GM12878 (cell line): Measurements from ENCODE around the gene UST. TPM values are rescaled to one million over a fixed set of nuclear protein-coding genes. Genes with fewer than 3 reads are reported as not detected.
A peak's percentile ranks its signal among the peaks of the same experiment; 100 is the strongest.

ENCODE experiments used
- CBX5 ChIP-seq: sonication (generic); IDR thresholded peaks from 2 replicates; pipeline ENCODE4 v1.6.1; 2016; ENCODE audit warnings: low read depth, moderate library complexity, mild to moderate bottlenecking, inconsistent platforms
- EED ChIP-seq: sonication (generic); IDR thresholded peaks from 2 replicates; pipeline ENCODE4 v1.6.1; 2016; ENCODE audit warnings: antibody characterized with exemption, low read depth
- JUNB ChIP-seq: IDR thresholded peaks from 2 replicates; pipeline ENCODE4 v1.6.1; 2016; ENCODE audit warnings: antibody characterized with exemption, mild to moderate bottlenecking
- LARP7 ChIP-seq: fragments of 450-650 bp; IDR thresholded peaks from 2 replicates; pipeline ENCODE4 v1.6.1; 2017; ENCODE audit warnings: mild to moderate bottlenecking
- MXI1 ChIP-seq: fragments of 150-350 bp; IDR thresholded peaks from 2 replicates; pipeline ENCODE4 v1.6.1; 2011; ENCODE audit warnings: low read depth, mild to moderate bottlenecking, inconsistent platforms, low read length, improper control_type of control experiment
- PAX5 ChIP-seq: IDR thresholded peaks from 2 replicates; pipeline ENCODE4 v1.6.1; 2011; ENCODE audit warnings: low read depth, low read length, borderline replicate concordance
- POLR2AphosphoS2 ChIP-seq: IDR thresholded peaks from 2 replicates; pipeline ENCODE4 v1.6.1; 2011; ENCODE audit warnings: low read depth, mild to moderate bottlenecking, low read length, improper control_type of control experiment, moderate library complexity
- POU2F2 ChIP-seq: IDR thresholded peaks from 3 replicates; pipeline ENCODE4 v1.6.1; 2011; ENCODE audit warnings: low read depth, mild to moderate bottlenecking, low read length, borderline replicate concordance
- STAT1 ChIP-seq: fragments of 450-650 bp; conservative IDR thresholded peaks from 2 replicates; pipeline ENCODE4 v1.6.1; 2014; ENCODE audit warnings: antibody characterized with exemption, mild to moderate bottlenecking
- ZNF24 ChIP-seq: fragments of 450-650 bp; IDR thresholded peaks from 2 replicates; pipeline ENCODE4 v1.6.1; 2017; ENCODE audit warnings: antibody characterized with exemption, mild to moderate bottlenecking
- polyA plus RNA-seq, 11 experiments: library from polyadenylated mRNA; depleted of rRNA in 4 of 11; unstranded in 6 of 11; stranded (reverse) in 5 of 11; fragments of >200 nt; fragmentation: Nextera tagmentation in 4 of 11; fragmentation: Illumina TruSeq in 1 of 11; extraction: Ambion mirVana in 4 of 11; extraction: Trizol in 1 of 11; gene quantifications; 1 replicate in 1 of 11; 2 replicates in 10 of 11; pipeline versions ENCODE4 v1.2.1 to v1.2.3, GENCODE V29; 2011 to 2016; ENCODE audit warnings: inconsistent platforms in 2 of 11, missing spikeins in 2 of 11, low read depth in 1 of 11
- total RNA-seq, 4 experiments: library from RNA; depleted of rRNA in 3 of 4; stranded (reverse); fragments of >200 nt in 3 of 4; fragmentation: Illumina TruSeq in 1 of 4; extraction: Trizol in 1 of 4; gene quantifications; 2 replicates each; pipeline versions ENCODE4 v1.2.1 to v1.2.3, GENCODE V29; 2013 to 2021
- TF ChIP-seq, protein P1 (sequence below): fragments of 450-650 bp; IDR thresholded peaks from 2 replicates; pipeline ENCODE4 v1.6.1; 2016; ENCODE audit warnings: mild to moderate bottlenecking, moderate library complexity, borderline replicate concordance
- TF ChIP-seq, protein P2 (sequence below): IDR thresholded peaks from 2 replicates; pipeline ENCODE4 v1.6.1; 2012; ENCODE audit warnings: low read length, inconsistent platforms
- TF ChIP-seq, protein P3 (sequence below): IDR thresholded peaks from 2 replicates; pipeline ENCODE4 v1.6.1; 2011; ENCODE audit warnings: mild to moderate bottlenecking, low read depth, low read length, moderate library complexity; ENCODE audit not compliant: insufficient replicate concordance
- TF ChIP-seq, protein P4 (sequence below): IDR thresholded peaks from 2 replicates; pipeline ENCODE4 v1.6.1; 2011; ENCODE audit warnings: borderline replicate concordance, low read depth, mild to moderate bottlenecking, moderate library complexity, low read length; ENCODE audit not compliant: insufficient read depth, poor library complexity, severe bottlenecking
- TF ChIP-seq, protein P5 (sequence below): IDR thresholded peaks from 2 replicates; pipeline ENCODE4 v1.6.1; 2012; ENCODE audit warnings: low read depth, low read length, improper control_type of control experiment
- TF ChIP-seq, protein P6 (sequence below): fragments of 450-650 bp; conservative IDR thresholded peaks from 2 replicates; pipeline ENCODE4 v1.6.1; 2017; ENCODE audit warnings: mild to moderate bottlenecking, moderate library complexity

The UST gene
- total and polyA plus RNA-seq, 10 of the 15 experiments (the other 5 are each of a cell fraction or from before 2014, with no cell fraction given): 0.74 to 43.3 (median 2.2) TPM

DNA sequence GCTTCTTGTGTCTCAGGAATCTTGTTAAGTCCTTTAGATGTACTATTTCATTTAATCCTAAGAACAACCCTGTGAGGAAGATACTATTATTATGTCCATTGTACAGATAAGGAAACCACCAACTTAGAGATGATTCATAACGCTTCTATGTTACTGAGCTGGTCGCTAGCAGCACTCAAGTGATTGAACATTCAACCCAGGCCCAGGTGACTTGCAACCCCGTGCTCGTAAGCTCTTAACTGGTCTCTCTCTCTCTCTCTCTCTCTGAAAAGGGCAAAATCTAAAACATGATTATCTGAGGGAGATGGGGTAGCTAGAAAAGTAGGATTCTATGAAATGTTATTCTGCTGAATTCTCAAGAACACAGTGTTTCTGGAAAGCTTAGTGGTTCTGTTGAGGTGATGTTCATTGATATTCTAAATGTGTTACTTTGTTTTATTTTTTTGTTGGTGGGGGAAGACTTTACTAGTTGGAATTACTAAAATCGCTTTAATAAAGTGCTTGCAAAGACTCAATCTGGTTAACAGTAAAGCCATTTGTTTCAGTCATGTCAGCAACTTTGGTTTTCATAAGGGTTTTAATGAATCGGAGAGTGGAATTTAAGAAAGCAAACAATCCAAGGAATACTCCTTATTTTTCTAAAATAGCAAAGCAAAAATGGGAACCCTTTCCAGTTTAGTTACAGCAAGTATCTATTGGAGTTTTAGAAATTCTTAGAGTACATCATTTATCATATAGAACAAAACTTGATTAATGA lies 305.7 kb downstream of the UST start (continued):
- TF ChIP-seq, protein P1, sequence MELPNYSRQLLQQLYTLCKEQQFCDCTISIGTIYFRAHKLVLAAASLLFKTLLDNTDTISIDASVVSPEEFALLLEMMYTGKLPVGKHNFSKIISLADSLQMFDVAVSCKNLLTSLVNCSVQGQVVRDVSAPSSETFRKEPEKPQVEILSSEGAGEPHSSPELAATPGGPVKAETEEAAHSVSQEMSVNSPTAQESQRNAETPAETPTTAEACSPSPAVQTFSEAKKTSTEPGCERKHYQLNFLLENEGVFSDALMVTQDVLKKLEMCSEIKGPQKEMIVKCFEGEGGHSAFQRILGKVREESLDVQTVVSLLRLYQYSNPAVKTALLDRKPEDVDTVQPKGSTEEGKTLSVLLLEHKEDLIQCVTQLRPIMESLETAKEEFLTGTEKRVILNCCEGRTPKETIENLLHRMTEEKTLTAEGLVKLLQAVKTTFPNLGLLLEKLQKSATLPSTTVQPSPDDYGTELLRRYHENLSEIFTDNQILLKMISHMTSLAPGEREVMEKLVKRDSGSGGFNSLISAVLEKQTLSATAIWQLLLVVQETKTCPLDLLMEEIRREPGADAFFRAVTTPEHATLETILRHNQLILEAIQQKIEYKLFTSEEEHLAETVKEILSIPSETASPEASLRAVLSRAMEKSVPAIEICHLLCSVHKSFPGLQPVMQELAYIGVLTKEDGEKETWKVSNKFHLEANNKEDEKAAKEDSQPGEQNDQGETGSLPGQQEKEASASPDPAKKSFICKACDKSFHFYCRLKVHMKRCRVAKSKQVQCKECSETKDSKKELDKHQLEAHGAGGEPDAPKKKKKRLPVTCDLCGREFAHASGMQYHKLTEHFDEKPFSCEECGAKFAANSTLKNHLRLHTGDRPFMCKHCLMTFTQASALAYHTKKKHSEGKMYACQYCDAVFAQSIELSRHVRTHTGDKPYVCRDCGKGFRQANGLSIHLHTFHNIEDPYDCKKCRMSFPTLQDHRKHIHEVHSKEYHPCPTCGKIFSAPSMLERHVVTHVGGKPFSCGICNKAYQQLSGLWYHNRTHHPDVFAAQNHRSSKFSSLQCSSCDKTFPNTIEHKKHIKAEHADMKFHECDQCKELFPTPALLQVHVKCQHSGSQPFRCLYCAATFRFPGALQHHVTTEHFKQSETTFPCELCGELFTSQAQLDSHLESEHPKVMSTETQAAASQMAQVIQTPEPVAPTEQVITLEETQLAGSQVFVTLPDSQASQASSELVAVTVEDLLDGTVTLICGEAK: no peak
- 0 out of 2 replicates have a peak, but pooled peaks have one; percentile 26 for TF ChIP-seq EED
- no peak for TF ChIP-seq STAT1
- TF ChIP-seq CBX5: no peak
- TF ChIP-seq, protein P2, sequence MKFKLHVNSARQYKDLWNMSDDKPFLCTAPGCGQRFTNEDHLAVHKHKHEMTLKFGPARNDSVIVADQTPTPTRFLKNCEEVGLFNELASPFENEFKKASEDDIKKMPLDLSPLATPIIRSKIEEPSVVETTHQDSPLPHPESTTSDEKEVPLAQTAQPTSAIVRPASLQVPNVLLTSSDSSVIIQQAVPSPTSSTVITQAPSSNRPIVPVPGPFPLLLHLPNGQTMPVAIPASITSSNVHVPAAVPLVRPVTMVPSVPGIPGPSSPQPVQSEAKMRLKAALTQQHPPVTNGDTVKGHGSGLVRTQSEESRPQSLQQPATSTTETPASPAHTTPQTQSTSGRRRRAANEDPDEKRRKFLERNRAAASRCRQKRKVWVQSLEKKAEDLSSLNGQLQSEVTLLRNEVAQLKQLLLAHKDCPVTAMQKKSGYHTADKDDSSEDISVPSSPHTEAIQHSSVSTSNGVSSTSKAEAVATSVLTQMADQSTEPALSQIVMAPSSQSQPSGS: peak; percentile 43; the same call in 1 of the 2 replicates
- TF ChIP-seq POLR2AphosphoS2: no peak
- TF ChIP-seq, protein P3, sequence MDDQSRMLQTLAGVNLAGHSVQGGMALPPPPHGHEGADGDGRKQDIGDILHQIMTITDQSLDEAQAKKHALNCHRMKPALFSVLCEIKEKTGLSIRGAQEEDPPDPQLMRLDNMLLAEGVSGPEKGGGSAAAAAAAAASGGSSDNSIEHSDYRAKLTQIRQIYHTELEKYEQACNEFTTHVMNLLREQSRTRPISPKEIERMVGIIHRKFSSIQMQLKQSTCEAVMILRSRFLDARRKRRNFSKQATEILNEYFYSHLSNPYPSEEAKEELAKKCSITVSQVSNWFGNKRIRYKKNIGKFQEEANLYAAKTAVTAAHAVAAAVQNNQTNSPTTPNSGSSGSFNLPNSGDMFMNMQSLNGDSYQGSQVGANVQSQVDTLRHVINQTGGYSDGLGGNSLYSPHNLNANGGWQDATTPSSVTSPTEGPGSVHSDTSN: no peak
- TF ChIP-seq MXI1: peak; percentile 9; the same call in 1 of the 2 replicates
- TF ChIP-seq, protein P4, sequence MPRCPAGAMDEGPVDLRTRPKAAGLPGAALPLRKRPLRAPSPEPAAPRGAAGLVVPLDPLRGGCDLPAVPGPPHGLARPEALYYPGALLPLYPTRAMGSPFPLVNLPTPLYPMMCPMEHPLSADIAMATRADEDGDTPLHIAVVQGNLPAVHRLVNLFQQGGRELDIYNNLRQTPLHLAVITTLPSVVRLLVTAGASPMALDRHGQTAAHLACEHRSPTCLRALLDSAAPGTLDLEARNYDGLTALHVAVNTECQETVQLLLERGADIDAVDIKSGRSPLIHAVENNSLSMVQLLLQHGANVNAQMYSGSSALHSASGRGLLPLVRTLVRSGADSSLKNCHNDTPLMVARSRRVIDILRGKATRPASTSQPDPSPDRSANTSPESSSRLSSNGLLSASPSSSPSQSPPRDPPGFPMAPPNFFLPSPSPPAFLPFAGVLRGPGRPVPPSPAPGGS: no peak
- TF ChIP-seq, protein P5, sequence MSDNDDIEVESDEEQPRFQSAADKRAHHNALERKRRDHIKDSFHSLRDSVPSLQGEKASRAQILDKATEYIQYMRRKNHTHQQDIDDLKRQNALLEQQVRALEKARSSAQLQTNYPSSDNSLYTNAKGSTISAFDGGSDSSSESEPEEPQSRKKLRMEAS: no peak
- TF ChIP-seq, protein P6, sequence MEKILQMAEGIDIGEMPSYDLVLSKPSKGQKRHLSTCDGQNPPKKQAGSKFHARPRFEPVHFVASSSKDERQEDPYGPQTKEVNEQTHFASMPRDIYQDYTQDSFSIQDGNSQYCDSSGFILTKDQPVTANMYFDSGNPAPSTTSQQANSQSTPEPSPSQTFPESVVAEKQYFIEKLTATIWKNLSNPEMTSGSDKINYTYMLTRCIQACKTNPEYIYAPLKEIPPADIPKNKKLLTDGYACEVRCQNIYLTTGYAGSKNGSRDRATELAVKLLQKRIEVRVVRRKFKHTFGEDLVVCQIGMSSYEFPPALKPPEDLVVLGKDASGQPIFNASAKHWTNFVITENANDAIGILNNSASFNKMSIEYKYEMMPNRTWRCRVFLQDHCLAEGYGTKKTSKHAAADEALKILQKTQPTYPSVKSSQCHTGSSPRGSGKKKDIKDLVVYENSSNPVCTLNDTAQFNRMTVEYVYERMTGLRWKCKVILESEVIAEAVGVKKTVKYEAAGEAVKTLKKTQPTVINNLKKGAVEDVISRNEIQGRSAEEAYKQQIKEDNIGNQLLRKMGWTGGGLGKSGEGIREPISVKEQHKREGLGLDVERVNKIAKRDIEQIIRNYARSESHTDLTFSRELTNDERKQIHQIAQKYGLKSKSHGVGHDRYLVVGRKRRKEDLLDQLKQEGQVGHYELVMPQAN: no peak
- peak; percentile 48; the same call in 1 of the 2 replicates for TF ChIP-seq PAX5
- TF ChIP-seq ZNF24: peak; percentile 70
- no peak for TF ChIP-seq POU2F2
- no peak for TF ChIP-seq LARP7
- TF ChIP-seq JUNB: peak; percentile 82
